CD4-positive, alpha-beta memory T cell (primary cell): ENCODE measurements around the gene HYAL1. TPM values are rescaled to one million over a fixed set of nuclear protein-coding genes. Genes with fewer than 3 reads are reported as not detected.

Experiments
- CTCF ChIA-PET: fragments of 350-600 bp; sonication (Branson Sonifier 250); formaldehyde crosslinking; loops from one replicate; lab custom pipeline; 2021; ENCODE audit warnings: inconsistent platforms; ENCODE audit not compliant: partially characterized antibody; lab: Charles Lee
- POLR2A ChIA-PET: fragments of 350-600 bp; sonication (Branson Sonifier 250); formaldehyde crosslinking; loops from one replicate; lab custom pipeline; 2021; ENCODE audit not compliant: partially characterized antibody; lab: Charles Lee
- DNase-seq, 5 donors: peaks; one replicate each; pipeline versions ENCODE4 v3.0.0 to v3.0.0-alpha.2; 2020 to 2022; ENCODE audit warnings: mixed read lengths in 1 of 5
- H3K27ac ChIP-seq: one replicate; pipeline ENCODE4 v1.7.0; 2013; ENCODE audit warnings: low read depth, low read length
- H3K27me3 ChIP-seq: 2 replicates; pipeline ENCODE4 v1.7.0; 2013; ENCODE audit warnings: mild to moderate bottlenecking, low read length, moderate library complexity; ENCODE audit not compliant: insufficient read depth
- H3K36me3 ChIP-seq: 2 replicates; pipeline ENCODE4 v1.7.0; 2013; ENCODE audit warnings: mild to moderate bottlenecking, low read length, moderate library complexity; ENCODE audit not compliant: insufficient read depth
- H3K4me1 ChIP-seq: 2 replicates; pipeline ENCODE4 v1.7.0; 2013; ENCODE audit warnings: mild to moderate bottlenecking, low read length, moderate library complexity; ENCODE audit not compliant: insufficient read depth
- H3K4me3 ChIP-seq, 2 donors: one replicate each; pipeline ENCODE4 v1.7.0; 2013; ENCODE audit warnings: low read length in 2 of 2, mild to moderate bottlenecking in 1 of 2
- H3K9me3 ChIP-seq, 2 donors: one replicate each; pipeline ENCODE4 v1.7.0; 2013; ENCODE audit warnings: low read length in 2 of 2, control low read depth in 1 of 2; ENCODE audit not compliant: control insufficient read depth in 1 of 2
- H3K27ac Mint-ChIP-seq, 7 donors: one replicate each; pipeline ENCODE4 v1.8.0; 2020 to 2021; ENCODE audit warnings: mixed read lengths in 7 of 7, mild to moderate bottlenecking in 6 of 7, inconsistent platforms in 3 of 7, moderate library complexity in 3 of 7
- H3K27me3 Mint-ChIP-seq, 2 donors: one replicate each; pipeline ENCODE4 v1.8.0; 2020 to 2021; ENCODE audit warnings: mixed read lengths in 2 of 2
- H3K36me3 Mint-ChIP-seq, 2 donors: one replicate each; pipeline ENCODE4 v1.8.0; 2020 to 2021; ENCODE audit warnings: mixed read lengths in 2 of 2, inconsistent platforms in 1 of 2, mild to moderate bottlenecking in 1 of 2
- H3K4me1 Mint-ChIP-seq, 4 donors: one replicate each; pipeline ENCODE4 v1.8.0; 2020 to 2021; ENCODE audit warnings: mixed read lengths in 4 of 4, mild to moderate bottlenecking in 1 of 4
- H3K4me3 Mint-ChIP-seq, 8 donors: one replicate each; pipeline ENCODE4 v1.8.0; 2020 to 2021; ENCODE audit warnings: mixed read lengths in 8 of 8, mild to moderate bottlenecking in 7 of 8, moderate library complexity in 6 of 8, inconsistent platforms in 3 of 8
- H3K9me3 Mint-ChIP-seq, 8 donors: one replicate each; pipeline ENCODE4 v1.8.0; 2020 to 2021; ENCODE audit warnings: mixed read lengths in 8 of 8, mild to moderate bottlenecking in 5 of 8, inconsistent platforms in 3 of 8, moderate library complexity in 1 of 8
- intact Hi-C: fragments of 100-400 bp; cut with micrococcal nuclease; formaldehyde crosslinking; loops from one replicate; pipeline ENCODE4 v1.15.1; 2023
- polyA plus RNA-seq, 2 donors: library from polyadenylated mRNA; unstranded; fragments of 300-500 nt; fragmentation: Illumina TruSeq; gene quantifications; one replicate each; pipeline ENCODE4 v1.2.3, GENCODE V29; 2021
- total RNA-seq, 2 experiments: library from RNA; stranded (reverse); gene quantifications; one replicate each; pipeline ENCODE4 v1.2.3, GENCODE V29; 2021

HYAL1 gene
- total and polyA plus RNA-seq, 4 experiments from 2014 or later = 0.09 to 0.50 (median 0.29) TPM

GRCh38 chr3:50298836-50299637 lies 4.3 kb downstream of the HYAL1 start, which contains the start of the genes HYAL3 and NAA80:
HYAL3 (minus strand) TSS chr3:50299405; CDS start chr3:50295602, 3,803 bp downstream.
NAA80 (minus strand) TSS chr3:50299405; CDS start chr3:50297463, 1,942 bp downstream.
- peak within 1 kb of the TSS; percentile 90 for H3K27ac ChIP-seq
- peaks cover 0 to 7% of the 10 kb centered on the region in 2 donors for H3K36me3 Mint-ChIP-seq
- DNase-seq = peak; percentile 100
- H3K27ac Mint-ChIP-seq = peak within 1 kb of the TSS; percentile 95 to 100 (median 100)
- no peaks in the 10 kb centered on the region for H3K36me3 ChIP-seq
- CTCF ChIA-PET = interaction anchor here (0.8 to 3.8 kb wide), 17 partner anchors 15 to 104 kb away, joined by 3 to 37 read pairs (median 5); partner anchors contain the start of genes GNAI2, HYAL2, LSMEM2 and TUSC2
- H3K9me3 Mint-ChIP-seq = no peaks in the 10 kb centered on the region
- H3K4me3 Mint-ChIP-seq = peak within 1 kb of the TSS; percentile 95 to 100 (median 97)
- peak within 1 kb of the TSS; percentile 74 to 85 for H3K4me3 ChIP-seq
- intact Hi-C loops = loop anchor here (1.0 to 2.0 kb wide), 8 partner anchors 22 to 360 kb away; partner anchors contain the start of genes CYB561D2, NPRL2, TMEM115 and TUSC2
- no peaks in the 10 kb centered on the region for H3K27me3 Mint-ChIP-seq
- peaks cover 25% of the 10 kb centered on the region for H3K4me1 ChIP-seq
- H3K27me3 ChIP-seq = no peaks in the 10 kb centered on the region
- POLR2A ChIA-PET = interaction anchor here (0.5 to 9.2 kb wide), 23 partner anchors 9 to 1252 kb away, joined by 3 to 178 read pairs (median 5); partner anchors contain the start of genes C3orf18, CYB561D2, GNAI2 and HEMK1
- H3K9me3 ChIP-seq = no peaks in the 10 kb centered on the region
- peaks cover 12 to 47% (median 26%) of the 10 kb centered on the region in 4 donors for H3K4me1 Mint-ChIP-seq

GRCh38 chr3:50297896-50298725 lies 5.3 kb downstream of the HYAL1 start:
- Mint-ChIP-seq H3K4me1 (peaks cover 12 to 51% (median 27%) of the 10 kb centered on the region in 4 donors), H3K36me3 (peaks cover 0 to 7% of the 10 kb centered on the region in 2 donors), H3K27ac (peak overlapping the region; percentile 95 to 100 (median 100)), H3K4me3 (peak overlapping the region; percentile 95 to 100 (median 97)), H3K27me3 (no peaks in the 10 kb centered on the region), H3K9me3 (no peaks in the 10 kb centered on the region)
- no peaks in the 10 kb centered on the region for H3K27me3 ChIP-seq
- H3K4me1 ChIP-seq = peaks cover 25% of the 10 kb centered on the region
- intact Hi-C loops = loop anchor here (2.0 kb wide), 1 partner anchor 31 kb away; the partner anchor contains the start of gene TUSC2
- peak overlapping the region; percentile 74 to 85 for H3K4me3 ChIP-seq
- no peaks in the 10 kb centered on the region for H3K36me3 ChIP-seq
- ChIA-PET POLR2A (interaction anchor here (0.8 to 9.2 kb wide), 16 partner anchors 8 to 958 kb away, joined by 3 to 178 read pairs (median 8); partner anchors contain the start of genes CYB561D2, GNAI2, HEMK1 and HYAL2), CTCF (interaction anchor here (1.0 to 3.8 kb wide), 13 partner anchors 14 to 103 kb away, joined by 3 to 37 read pairs (median 5); partner anchors contain the start of genes GNAI2, HYAL2 and LSMEM2)
- peak in 2 of 5 donors; percentile 18 to 38 for DNase-seq
- no peaks in the 10 kb centered on the region for H3K9me3 ChIP-seq
- peak overlapping the region; percentile 90 for H3K27ac ChIP-seq

- no peaks in the 10 kb centered on the region for H3K27me3 ChIP-seq
- Mint-ChIP-seq H3K4me3 (peak overlapping the region in 4 of 8 donors; percentile 17 to 100 (median 98)), H3K27me3 (no peaks in the 10 kb centered on the region), H3K9me3 (peaks cover 0 to 1% (median 0%) of the 10 kb centered on the region in 8 donors), H3K27ac (peak overlapping the region; percentile 15 to 100 (median 99)), H3K4me1 (peaks cover 18 to 58% (median 34%) of the 10 kb centered on the region in 4 donors), H3K36me3 (peaks cover 0 to 7% of the 10 kb centered on the region in 2 donors)
- DNase-seq = peak in 1 of 5 donors; percentile 20
- intact Hi-C loops = no loop called here
- peaks cover 32% of the 10 kb centered on the region for H3K4me1 ChIP-seq
- no peaks in the 10 kb centered on the region for H3K9me3 ChIP-seq
- H3K27ac ChIP-seq = peak overlapping the region; percentile 90
- CTCF ChIA-PET = interaction anchor here (1.6 to 3.8 kb wide), 6 partner anchors 17 to 51 kb away, joined by 5 to 37 read pairs (median 12); partner anchors contain the start of genes HYAL2 and LSMEM2
- POLR2A ChIA-PET = interaction anchor here (0.9 to 9.2 kb wide), 6 partner anchors 10 to 208 kb away, joined by 3 to 178 read pairs (median 4); partner anchors contain the start of genes CYB561D2, HYAL2, NPRL2 and RASSF1
- H3K4me3 ChIP-seq = no peak overlapping the region
- no peaks in the 10 kb centered on the region for H3K36me3 ChIP-seq
These were observed 6.0 kb downstream of the HYAL1 start for GRCh38 chr3:50297384-50297775.

- H3K4me3 Mint-ChIP-seq = peak overlapping the region in 2 of 8 donors; percentile 52 to 62
- peaks cover 32% of the 10 kb centered on the region for H3K4me1 ChIP-seq
- POLR2A ChIA-PET = interaction anchor here (0.9 to 9.2 kb wide), 5 partner anchors 9 to 54 kb away, joined by 3 to 178 read pairs (median 3); partner anchors contain the start of genes CYB561D2, HYAL2, NPRL2 and RASSF1
- CTCF ChIA-PET = interaction anchor here (1.6 to 3.8 kb wide), 4 partner anchors 18 to 50 kb away, joined by 5 to 37 read pairs (median 14); partner anchors contain the start of genes HYAL2 and LSMEM2
- peaks cover 0 to 1% (median 0%) of the 10 kb centered on the region in 8 donors for H3K9me3 Mint-ChIP-seq
- H3K36me3 ChIP-seq = no peaks in the 10 kb centered on the region
- H3K9me3 ChIP-seq = no peaks in the 10 kb centered on the region
- peak in 1 of 5 donors; percentile 44 for DNase-seq
- H3K4me3 ChIP-seq = no peak overlapping the region
- H3K27ac Mint-ChIP-seq = peak overlapping the region in 5 of 7 donors; percentile 72 to 100 (median 91)
- peak overlapping the region; percentile 90 for H3K27ac ChIP-seq
- no peaks in the 10 kb centered on the region for H3K27me3 ChIP-seq
- intact Hi-C loops = no loop called here
- peaks cover 0 to 7% of the 10 kb centered on the region in 2 donors for H3K36me3 Mint-ChIP-seq
- H3K4me1 Mint-ChIP-seq = peaks cover 20 to 61% (median 34%) of the 10 kb centered on the region in 4 donors
- H3K27me3 Mint-ChIP-seq = no peaks in the 10 kb centered on the region
These were observed 6.5 kb downstream of the HYAL1 start for GRCh38 chr3:50296721-50297383.

GRCh38 chr3:50295553-50296431 lies 7.6 kb downstream of the HYAL1 start:
- H3K27me3 ChIP-seq = no peaks in the 10 kb centered on the region
- Mint-ChIP-seq H3K27ac (peak overlapping the region; percentile 41 to 80 (median 65)), H3K27me3 (no peaks in the 10 kb centered on the region), H3K4me1 (peaks cover 24 to 66% (median 38%) of the 10 kb centered on the region in 4 donors), H3K4me3 (peak overlapping the region in 1 of 8 donors; percentile 12), H3K36me3 (peaks cover 0 to 11% of the 10 kb centered on the region in 2 donors), H3K9me3 (peaks cover 0 to 1% (median 0%) of the 10 kb centered on the region in 8 donors)
- no peaks in the 10 kb centered on the region for H3K36me3 ChIP-seq
- ChIA-PET CTCF (no interaction called here), POLR2A (interaction anchor here (0.6 to 9.2 kb wide), 4 partner anchors 22 to 693 kb away, joined by 3 to 178 read pairs (median 50); partner anchors contain the start of genes HYAL2 and RASSF1)
- H3K27ac ChIP-seq = no peak overlapping the region
- intact Hi-C loops = no loop called here
- peaks cover 43% of the 10 kb centered on the region for H3K4me1 ChIP-seq
- no peak overlapping the region for H3K4me3 ChIP-seq
- peak in 1 of 5 donors; percentile 15 for DNase-seq
- H3K9me3 ChIP-seq = no peaks in the 10 kb centered on the region
